Prostate gland (tissue), 2 donors: ENCODE results near the gene DACT3. TPM values are rescaled to one million over a fixed set of nuclear protein-coding genes. Genes with fewer than 3 reads are reported as not detected.

Source experiments
- DNase-seq: peaks from one replicate; pipeline ENCODE4 v3.0.0-alpha.2; 2019; ENCODE audit warnings: low spot score
- H3K27ac ChIP-seq, 2 donors: fragments of 200-600 bp; sonication (generic); 2 replicates each; pipeline ENCODE4 v1.5.1; 2017 to 2019
- H3K27me3 ChIP-seq: fragments of 200-600 bp; sonication (generic); replicated peaks from 2 replicates; pipeline ENCODE4 v1.5.1; 2019; ENCODE audit not compliant: insufficient read depth
- H3K36me3 ChIP-seq, 2 donors: fragments of 200-600 bp; sonication (generic); 1 replicate in 1 of 2; 2 replicates in 1 of 2; pipeline versions ENCODE4 v1.5.1 to v1.8.1; 2017 to 2019
- H3K4me1 ChIP-seq: fragments of 200-600 bp; sonication (generic); replicated peaks from 2 replicates; pipeline ENCODE4 v1.5.1; 2019
- H3K4me3 ChIP-seq, 2 donors: fragments of 200-600 bp; sonication (generic); 2 replicates each; pipeline ENCODE4 v1.5.1; 2017 to 2019
- H3K9me3 ChIP-seq: fragments of 200-600 bp; sonication (generic); 2 replicates; pipeline ENCODE4 v1.5.1; 2017
- CTCF ChIP-seq, 4 experiments: fragments of 200-600 bp in 2 of 4; fragments of 450-650 bp in 2 of 4; sonication (generic) in 2 of 4; IDR thresholded peaks; 1 replicate in 3 of 4; 2 replicates in 1 of 4; pipeline ENCODE4 v1.5.1; 2016 to 2019; ENCODE audit warnings: antibody characterized with exemption in 4 of 4, mild to moderate bottlenecking in 2 of 4, moderate library complexity in 2 of 4
- POLR2A ChIP-seq: fragments of 450-650 bp; IDR thresholded peaks from one replicate; pipeline ENCODE4 v1.6.1; 2016; ENCODE audit warnings: antibody characterized with exemption, mild to moderate bottlenecking
- POLR2AphosphoS5 ChIP-seq: sonication (generic); formaldehyde crosslinking; IDR thresholded peaks from one replicate; pipeline ENCODE4 v1.6.1; 2017; ENCODE audit warnings: antibody characterized with exemption
- WGBS: methylation state at CpG from one replicate; pipeline ENCODE4 v1.1.5; 2018; 5-methylcytosine and 5-hydroxymethylcytosine counted together
- intact Hi-C: fragments of 100-400 bp; cut with DNase I; formaldehyde crosslinking; loops from one replicate; pipeline ENCODE4 v1.14.2; 2022
- total RNA-seq, 2 donors: library from RNA; depleted of rRNA; stranded (reverse); fragments of >200 nt; gene quantifications; one replicate each; pipeline ENCODE4 v1.1.0, GENCODE V29; 2016

The DACT3 gene
- total RNA-seq, 2 donors from 2014 or later = 8.6 to 28.1 TPM

- peak overlapping the region; percentile 69 to 73 for H3K27ac ChIP-seq
- peak overlapping the region; percentile 20 to 37 for H3K4me3 ChIP-seq
- no peaks in the 10 kb centered on the region for H3K36me3 ChIP-seq
- no peak for DNase-seq
- H3K4me1 ChIP-seq = peaks cover 3% of the 10 kb centered on the region
- TF ChIP-seq POLR2AphosphoS5 (no peak), CTCF (IDR thresholded peaks at IDR 0.05) (no peak), POLR2A (no peak)
- no peaks in the 10 kb centered on the region for H3K9me3 ChIP-seq
- WGBS = 9% methylated on average over 44 of the region's 49 CpGs
- intact Hi-C loops = no loop called here
- H3K27me3 ChIP-seq = no peaks in the 10 kb centered on the region
These were observed 21.4 kb downstream of the DACT3 start for GRCh38 chr19:46639358-46640182.

- 73% methylated on average over 14 of the region's 14 CpGs for WGBS
- Histone ChIP-seq H3K4me1 (peaks cover 3% of the 10 kb centered on the region), H3K27me3 (no peaks in the 10 kb centered on the region), H3K4me3 (no peak overlapping the region), H3K36me3 (no peaks in the 10 kb centered on the region), H3K27ac (no peak overlapping the region), H3K9me3 (no peaks in the 10 kb centered on the region)
- DNase-seq = no peak
- TF ChIP-seq CTCF (IDR thresholded peaks at IDR 0.05) (no peak), POLR2AphosphoS5 (no peak), POLR2A (no peak)
- intact Hi-C loops = no loop called here
These were observed 23.8 kb downstream of the DACT3 start for GRCh38 chr19:46637224-46637623.

DNA sequence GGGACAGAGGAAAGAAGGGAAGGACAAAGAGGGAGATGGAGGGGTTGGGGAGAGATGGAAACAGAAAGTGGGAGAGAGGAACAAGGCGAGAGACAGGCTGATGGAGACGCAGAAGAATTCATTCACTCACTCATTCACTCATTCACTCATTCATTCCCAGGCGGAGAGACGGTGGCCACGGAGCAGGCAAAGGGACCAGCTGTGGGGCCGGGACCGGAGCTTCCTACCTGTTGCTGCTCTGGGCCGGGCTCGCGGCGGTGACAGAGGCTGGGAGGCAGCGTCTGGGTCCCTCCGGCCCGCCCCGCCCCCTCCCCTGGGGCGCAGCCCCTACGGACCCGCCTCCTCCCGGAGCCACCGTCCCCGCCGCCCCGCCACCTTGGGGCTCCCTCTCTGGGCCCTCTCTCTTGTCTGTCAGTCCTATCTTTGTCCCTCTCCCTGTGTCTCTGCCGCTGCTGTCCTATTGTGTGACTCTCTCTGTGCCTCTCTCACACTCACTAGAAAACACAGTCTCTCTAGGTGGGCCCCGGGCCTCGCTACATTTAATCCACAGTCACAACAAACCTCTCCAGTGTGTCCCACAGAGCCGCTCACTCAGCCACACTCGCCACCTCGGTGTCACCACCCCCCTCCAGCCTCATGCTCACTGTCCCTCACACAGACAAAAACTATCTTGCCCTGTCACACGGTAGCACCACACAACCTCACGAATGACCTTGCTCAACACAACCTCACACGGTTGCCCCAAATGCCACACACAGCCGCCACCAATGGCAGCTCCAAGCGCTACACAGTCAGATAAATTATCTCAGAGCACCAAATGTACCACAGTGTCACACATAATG lies 24.8 kb downstream of the DACT3 start, which contains the start of gene GNG8:
Gene GNG8 (minus strand): TSS at position 283 of the 842 bp plus-strand sequence. CDS start 1,520 bp downstream, outside the sequence.
- Histone ChIP-seq H3K4me3 (no peak within 1 kb of the TSS), H3K4me1 (peaks cover 3% of the 10 kb centered on the region), H3K27ac (no peak within 1 kb of the TSS), H3K36me3 (no peaks in the 10 kb centered on the region), H3K9me3 (no peaks in the 10 kb centered on the region), H3K27me3 (no peaks in the 10 kb centered on the region)
- intact Hi-C loops = no loop called here
- WGBS = 44% methylated on average over 33 of the region's 34 CpGs
- TF ChIP-seq CTCF (IDR thresholded peaks at IDR 0.05) (no peak), POLR2AphosphoS5 (no peak), POLR2A (no peak)
- no peak for DNase-seq

GRCh38 chr19:46634656-46635218 lies 26.2 kb downstream of the DACT3 start:
- H3K27me3 ChIP-seq = peaks cover 2% of the 10 kb centered on the region
- DNase-seq = no peak
- no peaks in the 10 kb centered on the region for H3K36me3 ChIP-seq
- H3K4me1 ChIP-seq = peaks cover 3% of the 10 kb centered on the region
- H3K4me3 ChIP-seq = peak overlapping the region in 1 of 2 donors; percentile 3
- no peak overlapping the region for H3K27ac ChIP-seq
- H3K9me3 ChIP-seq = no peaks in the 10 kb centered on the region
- no peak for TF ChIP-seq CTCF (IDR thresholded peaks at IDR 0.05)
- no peak for TF ChIP-seq POLR2A
- no peak for TF ChIP-seq POLR2AphosphoS5
- WGBS = 7% methylated on average over 23 of the region's 23 CpGs
- intact Hi-C loops = no loop called here
